GM12892 (cell line): Measurements from ENCODE around the gene VSIG8.

Experiments
- POLR2A ChIP-seq: IDR thresholded peaks from 2 replicates; pipeline ENCODE4 v1.6.1; 2011; ENCODE audit warnings: low read depth, low read length, control low read depth
- POLR2AphosphoS5 ChIP-seq: IDR thresholded peaks from 2 replicates; pipeline ENCODE4 v1.6.1; 2011; ENCODE audit warnings: low read depth, low read length, control low read depth

- TF ChIP-seq POLR2A (no peak), POLR2AphosphoS5 (no peak)
These were observed 45.0 kb downstream of the VSIG8 start for GRCh38 chr1:159817276-159818041.
